H1 (cell line): ENCODE measurements around the gene SLC10A6. TPM values are rescaled to one million over a fixed set of nuclear protein-coding genes. Genes with fewer than 3 reads are reported as not detected.

Experiments
- CTCF ChIA-PET: fragments of 300-600 bp; sonication (Branson Sonifier 250); formaldehyde crosslinking; loops from one replicate; lab custom pipeline; 2021; ENCODE audit not compliant: partially characterized antibody; lab: Charles Lee
- POLR2A ChIA-PET: fragments of 300-600 bp; sonication (Branson Sonifier 250); formaldehyde crosslinking; loops from one replicate; lab custom pipeline; 2021; ENCODE audit warnings: inconsistent platforms; ENCODE audit not compliant: partially characterized antibody; lab: Charles Lee
- DNase-seq, 2 experiments: peaks; one replicate each; pipeline versions ENCODE4 v3.0.0 to v3.0.0-alpha.2; 2010 to 2022; ENCODE audit warnings: low spot score in 2 of 2, low read depth in 1 of 2, mixed read lengths in 1 of 2
- FAIRE-seq: peaks from 2 replicates; lab custom pipeline; 2011; peaks lifted over from hg19 to GRCh38; lab: Jason Lieb, UNC
- H2AFZ ChIP-seq: 2 replicates; pipeline ENCODE4 v1.8.1; 2012; ENCODE audit warnings: low read length, inconsistent platforms
- H2AK5ac ChIP-seq: 2 replicates; pipeline ENCODE4 v1.6.1; 2013; ENCODE audit warnings: low read depth, low read length
- H2BK120ac ChIP-seq: replicated peaks from 2 replicates; pipeline ENCODE3; 2013; ENCODE audit warnings: low read depth, low read length, inconsistent platforms
- H2BK12ac ChIP-seq: 2 replicates; pipeline ENCODE4 v1.6.1; 2013; ENCODE audit warnings: low read depth, low read length
- H2BK15ac ChIP-seq: 2 replicates; pipeline ENCODE4 v1.6.1; 2013; ENCODE audit warnings: low read length
- H2BK20ac ChIP-seq: 2 replicates; pipeline ENCODE4 v1.6.1; 2013; ENCODE audit warnings: low read length
- H2BK5ac ChIP-seq: 2 replicates; pipeline ENCODE4 v1.6.1; 2013; ENCODE audit warnings: low read depth, low read length
- H3K14ac ChIP-seq: 2 replicates; pipeline ENCODE4 v1.6.1; 2013; ENCODE audit warnings: inconsistent platforms; ENCODE audit not compliant: insufficient read length
- H3K18ac ChIP-seq: 2 replicates; pipeline ENCODE4 v1.6.1; 2013; ENCODE audit warnings: low read length; ENCODE audit errors: extremely low read depth
- H3K23ac ChIP-seq: 2 replicates; pipeline ENCODE4 v1.6.1; 2013; ENCODE audit warnings: inconsistent platforms; ENCODE audit not compliant: insufficient read length
- H3K23me2 ChIP-seq: 2 replicates; pipeline ENCODE4 v1.6.1; 2013; ENCODE audit warnings: low read depth, low read length
- H3K27ac ChIP-seq: 2 replicates; pipeline ENCODE4 v1.6.1; 2011; ENCODE audit warnings: low read depth, low read length, inconsistent platforms
- H3K27me3 ChIP-seq, 4 experiments: replicated peaks in 1 of 4; 1 replicate in 1 of 4; 2 replicates in 3 of 4; pipeline versions ENCODE4 v1.6.1 to v1.8.1; 2011 to 2013; ENCODE audit warnings: low read length in 3 of 4, mild to moderate bottlenecking in 3 of 4, inconsistent platforms in 2 of 4, mixed read lengths in 2 of 4, moderate library complexity in 1 of 4; ENCODE audit not compliant: control insufficient read depth in 3 of 4, insufficient read depth in 3 of 4; ENCODE audit errors: extremely low read depth in 1 of 4
- H3K36me3 ChIP-seq, 4 experiments: 2 replicates each; pipeline versions ENCODE4 v1.6.1 to v1.8.1; 2011 to 2013; ENCODE audit warnings: mild to moderate bottlenecking in 4 of 4, low read length in 3 of 4, moderate library complexity in 2 of 4, control low read depth in 1 of 4, inconsistent platforms in 1 of 4; ENCODE audit not compliant: insufficient read depth in 4 of 4, control insufficient read depth in 2 of 4
- H3K4ac ChIP-seq: replicated peaks from 2 replicates; pipeline ENCODE3; 2013; ENCODE audit warnings: low read length, low read depth, mixed read lengths, inconsistent platforms; ENCODE audit not compliant: insufficient read length
- H3K4me1 ChIP-seq, 4 experiments: replicated peaks in 1 of 4; 1 replicate in 1 of 4; 2 replicates in 3 of 4; pipeline versions ENCODE4 v1.6.1 to v1.8.1; 2011 to 2013; ENCODE audit warnings: low read length in 3 of 4, inconsistent platforms in 2 of 4, mixed read lengths in 1 of 4; ENCODE audit not compliant: insufficient read depth in 4 of 4, control insufficient read depth in 3 of 4
- H3K4me2 ChIP-seq, 2 experiments: 2 replicates each; pipeline versions ENCODE4 v1.6.1 to v1.8.1; 2011 to 2013; ENCODE audit warnings: low read depth in 2 of 2, low read length in 2 of 2, control low read depth in 1 of 2, inconsistent platforms in 1 of 2, mild to moderate bottlenecking in 1 of 2; ENCODE audit not compliant: insufficient read depth in 1 of 2
- H3K4me3 ChIP-seq, 4 experiments: fragments of 200-600, 300-600 bp in 1 of 4; sonication (generic), shearing (Covaris generic), sonication (Bioruptor Twin) in 1 of 4; 2 replicates each; pipeline versions ENCODE4 v1.5.1 to v1.8.1; 2011 to 2016; ENCODE audit warnings: low read length in 4 of 4, low read depth in 3 of 4, control low read depth in 2 of 4, inconsistent platforms in 2 of 4, mild to moderate bottlenecking in 2 of 4, mixed read lengths in 1 of 4, moderate library complexity in 1 of 4; ENCODE audit not compliant: insufficient read depth in 2 of 4; ENCODE audit errors: extremely low read depth in 1 of 4
- H3K56ac ChIP-seq: replicated peaks from 2 replicates; pipeline ENCODE3; 2013; ENCODE audit warnings: low read depth, mild to moderate bottlenecking, mixed read lengths, low read length, inconsistent platforms; ENCODE audit not compliant: insufficient read length
- H3K79me1 ChIP-seq: 2 replicates; pipeline ENCODE4 v1.6.1; 2013; ENCODE audit warnings: low read depth, low read length, control low read depth
- H3K79me2 ChIP-seq, 2 experiments: 2 replicates each; pipeline versions ENCODE4 v1.6.1 to v1.8.1; 2012 to 2013; ENCODE audit warnings: low read length in 2 of 2, mild to moderate bottlenecking in 2 of 2, inconsistent platforms in 1 of 2; ENCODE audit not compliant: insufficient read depth in 2 of 2, control insufficient read depth in 1 of 2
- H3K9ac ChIP-seq, 4 experiments: replicated peaks in 1 of 4; 1 replicate in 1 of 4; 2 replicates in 3 of 4; pipeline versions ENCODE4 v1.6.1 to v1.8.1; 2011 to 2013; ENCODE audit warnings: low read depth in 3 of 4, low read length in 3 of 4, control low read depth in 2 of 4, mild to moderate bottlenecking in 2 of 4, moderate library complexity in 2 of 4, inconsistent platforms in 1 of 4; ENCODE audit errors: extremely low read depth in 1 of 4
- H3K9me3 ChIP-seq, 2 experiments: 2 replicates each; pipeline versions ENCODE4 v1.6.1 to v1.8.1; 2012 to 2013; ENCODE audit warnings: mild to moderate bottlenecking in 2 of 2, moderate library complexity in 2 of 2, control low read depth in 1 of 2, inconsistent platforms in 1 of 2, low read depth in 1 of 2, low read length in 1 of 2, mixed read lengths in 1 of 2; ENCODE audit not compliant: insufficient read depth in 2 of 2
- H4K20me1 ChIP-seq, 2 experiments: replicated peaks in 1 of 2; 2 replicates each; pipeline versions ENCODE3 to v1.8.1; 2011 to 2013; ENCODE audit warnings: inconsistent platforms in 2 of 2, low read length in 2 of 2, mild to moderate bottlenecking in 1 of 2; ENCODE audit not compliant: insufficient read depth in 2 of 2, control insufficient read depth in 1 of 2
- H4K5ac ChIP-seq: 2 replicates; pipeline ENCODE4 v1.6.1; 2013; ENCODE audit warnings: low read length, low read depth, mixed read lengths, inconsistent platforms; ENCODE audit not compliant: insufficient read length
- H4K8ac ChIP-seq: 2 replicates; pipeline ENCODE4 v1.8.0; 2013; ENCODE audit warnings: mild to moderate bottlenecking, moderate library complexity, low read length, inconsistent platforms; ENCODE audit not compliant: insufficient read depth; ENCODE audit errors: extremely low read depth
- H4K91ac ChIP-seq: replicated peaks from 2 replicates; pipeline ENCODE3; 2013; ENCODE audit warnings: low read length, mixed read lengths, inconsistent platforms; ENCODE audit not compliant: insufficient read length
- ASH2L ChIP-seq: fragments of 200-600, 300-600 bp; sonication (generic); IDR thresholded peaks from one replicate; pipeline ENCODE4 v1.7.1; 2017; ENCODE audit warnings: low read length
- BRCA1 ChIP-seq: IDR thresholded peaks from 2 replicates; pipeline ENCODE4 v1.6.1; 2012; ENCODE audit warnings: low read depth, low read length, improper control_type of control experiment
- EP300 ChIP-seq, 2 experiments: IDR thresholded peaks; 1 replicate in 1 of 2; 2 replicates in 1 of 2; pipeline ENCODE4 v1.6.1; 2011 to 2012; ENCODE audit warnings: low read depth in 2 of 2, low read length in 2 of 2, mild to moderate bottlenecking in 2 of 2, borderline replicate concordance in 1 of 2, inconsistent platforms in 1 of 2, moderate library complexity in 1 of 2
- KDM1A ChIP-seq: fragments of 200-600, 300-600 bp; sonication (generic); IDR thresholded peaks from 2 replicates; pipeline ENCODE4 v1.7.1; 2016; ENCODE audit warnings: mild to moderate bottlenecking, low read length, borderline replicate concordance
- MAX ChIP-seq: IDR thresholded peaks from 2 replicates; pipeline ENCODE4 v1.6.1; 2012; ENCODE audit warnings: inconsistent platforms
- NRF1 ChIP-seq: IDR thresholded peaks from 2 replicates; pipeline ENCODE4 v1.6.1; 2011; ENCODE audit warnings: mild to moderate bottlenecking, low read depth, low read length, improper control_type of control experiment
- RXRA ChIP-seq: IDR thresholded peaks from 2 replicates; pipeline ENCODE4 v1.6.1; 2011; ENCODE audit warnings: low read depth, mild to moderate bottlenecking, low read length, moderate library complexity; ENCODE audit not compliant: insufficient read depth
- SIX5 ChIP-seq: IDR thresholded peaks from 2 replicates; pipeline ENCODE4 v1.6.1; 2011; ENCODE audit warnings: mild to moderate bottlenecking, low read depth, low read length
- TAF7 ChIP-seq: optimal IDR thresholded peaks from 2 replicates; pipeline ENCODE3; 2011; ENCODE audit warnings: low read depth, mild to moderate bottlenecking, inconsistent platforms, low read length, moderate library complexity, borderline replicate concordance
- TEAD4 ChIP-seq: IDR thresholded peaks from 2 replicates; pipeline ENCODE4 v1.6.1; 2012; ENCODE audit warnings: low read depth, low read length, inconsistent platforms, mixed read lengths
- USF2 ChIP-seq: IDR thresholded peaks from 2 replicates; pipeline ENCODE4 v1.6.1; 2011; ENCODE audit warnings: low read length, improper control_type of control experiment
- YY1 ChIP-seq: IDR thresholded peaks from 2 replicates; pipeline ENCODE4 v1.6.1; 2011; ENCODE audit warnings: low read depth, mild to moderate bottlenecking, low read length
- WGBS, 2 experiments: shearing (Covaris generic) in 1 of 2; methylation state at CpG; one replicate each; pipeline versions ENCODE4 v1.1.6 to v1.1.7; 2013 to 2015; ENCODE audit warnings: low lambda C conversion rate in 2 of 2, mixed read lengths in 2 of 2, inconsistent platforms in 1 of 2, low coverage in 1 of 2, missing lambda C conversion rate in 1 of 2; ENCODE audit not compliant: insufficient replicate concordance in 2 of 2, insufficient coverage in 1 of 2, insufficient read length in 1 of 2; ENCODE audit errors: extremely low coverage in 1 of 2, missing lambda C conversion rate in 1 of 2; 5-methylcytosine and 5-hydroxymethylcytosine counted together
- polyA plus RNA-seq, 7 experiments: library from polyadenylated mRNA; depleted of rRNA in 3 of 7; stranded (reverse) in 5 of 7; unstranded in 2 of 7; fragments of >200 nt in 5 of 7; fragments of 200-250 nt in 2 of 7; gene quantifications; 1 replicate in 5 of 7; 2 replicates in 1 of 7; 4 replicates in 1 of 7; pipeline versions ENCODE4 v1.2.1 to v1.2.3, GENCODE V29; 2011 to 2013; ENCODE audit warnings: missing spikeins in 2 of 7, mixed read lengths in 2 of 7
- total RNA-seq: library from RNA; stranded (reverse); fragmentation: NEBNext Ultra II Directional; extraction: Animal tissue kit (Norgen Biotek cat#: 25700); gene quantifications from 2 replicates; pipeline ENCODE4 v1.2.1, GENCODE V29; 2021

SLC10A6 gene
- total and polyA plus RNA-seq, 2 of the 8 experiments (the other 6 are each of a cell fraction or from before 2014, with no cell fraction given): not detected

DNA sequence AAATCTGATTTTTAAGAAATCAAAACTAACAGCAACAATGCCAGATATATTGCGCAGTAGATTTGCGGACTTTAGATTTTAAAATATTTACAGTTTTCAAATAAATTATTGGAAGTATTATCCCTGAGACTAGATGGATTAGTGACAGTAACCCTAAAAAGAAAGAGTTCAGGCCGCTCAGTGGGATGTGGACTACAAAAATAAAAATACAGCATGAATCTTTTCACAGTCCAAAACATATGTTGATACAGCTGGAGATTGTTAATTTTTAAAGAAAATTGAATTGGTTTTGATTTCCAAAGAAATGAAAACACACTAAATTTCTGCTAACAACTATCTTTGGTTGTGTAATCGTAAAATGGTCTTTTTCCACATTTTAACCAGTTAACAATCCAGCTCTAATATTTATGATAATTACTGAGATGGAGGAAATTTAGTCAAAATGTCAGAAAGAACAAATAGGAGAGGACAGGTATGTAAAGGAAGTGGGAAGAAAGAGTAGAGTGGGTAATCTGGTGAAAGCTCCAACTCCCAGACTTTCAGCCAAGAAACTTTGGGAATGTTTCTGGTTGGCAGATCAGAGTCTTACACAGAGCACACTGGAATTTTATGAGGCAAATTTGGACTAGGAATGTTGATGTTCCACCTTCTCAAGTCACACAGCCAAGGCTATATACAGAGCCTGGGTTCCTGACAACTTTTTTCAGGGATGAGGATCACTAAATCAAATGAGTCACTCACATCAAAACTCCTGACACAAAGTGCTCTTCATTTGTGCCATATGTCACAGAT lies 27.9 kb upstream of the SLC10A6 start:
- no peaks in the 10 kb centered on the region for H4K20me1 ChIP-seq
- H2BK12ac ChIP-seq: no peak overlapping the region
- no peak overlapping the region for H2BK120ac ChIP-seq
- no peak overlapping the region for H3K56ac ChIP-seq
- WGBS, 2 experiments: 92% methylated on average over 4 of the region's 4 CpGs; no CpG with 5 or more reads in 1 of the 2 experiments
- H3K23me2 ChIP-seq: no peaks in the 10 kb centered on the region
- ChIA-PET CTCF (interaction anchor here (1.7 kb wide), 1 partner anchor 377 kb away, joined by 4 read pairs; no protein-coding TSS in a partner anchor), POLR2A (no interaction called here)
- no peak overlapping the region for H2AFZ ChIP-seq
- no peaks in the 10 kb centered on the region for H3K79me2 ChIP-seq
- no peak overlapping the region for H3K14ac ChIP-seq
- H2BK20ac ChIP-seq: no peak overlapping the region
- no peaks in the 10 kb centered on the region for H3K36me3 ChIP-seq
- no peak overlapping the region for H3K4ac ChIP-seq
- no peak overlapping the region for H3K4me3 ChIP-seq
- no peak overlapping the region for H4K8ac ChIP-seq
- no peaks in the 10 kb centered on the region for H3K79me1 ChIP-seq
- no peak for FAIRE-seq
- H3K27me3 ChIP-seq: no peaks in the 10 kb centered on the region
- H3K18ac ChIP-seq: no peak overlapping the region
- no peak overlapping the region for H2AK5ac ChIP-seq
- no peak overlapping the region for H4K91ac ChIP-seq
- H3K23ac ChIP-seq: no peak overlapping the region
- no peak for DNase-seq
- H3K9ac ChIP-seq: no peak overlapping the region
- peaks cover 0 to 9% of the 10 kb centered on the region in 2 experiments; a peak in 1 of 4 replicates for H3K9me3 ChIP-seq
- no peaks in the 10 kb centered on the region for H3K4me1 ChIP-seq
- no peak overlapping the region for H3K4me2 ChIP-seq
- H3K27ac ChIP-seq: no peak overlapping the region
- H2BK15ac ChIP-seq: no peak overlapping the region
- H2BK5ac ChIP-seq: no peak overlapping the region
- no peak overlapping the region for H4K5ac ChIP-seq
- TF ChIP-seq TEAD4 (no peak), KDM1A (no peak), EP300 (IDR thresholded peaks at IDR 0.05; ENCODE audit: borderline replicate concordance in 1 of 2, low read depth in 2 of 2, low read length in 2 of 2) (no peak), ASH2L (no peak), BRCA1 (no peak), TAF7 (no peak), MAX (no peak), YY1 (no peak), USF2 (no peak), NRF1 (no peak), RXRA (no peak), SIX5 (no peak)
